Esophagus muscularis mucosa (tissue), 4 donors: ENCODE results near the gene ANKLE2. TPM values are rescaled to one million over a fixed set of nuclear protein-coding genes. Genes with fewer than 3 reads are reported as not detected.

ENCODE experiments used
- DNase-seq: peaks from one replicate; pipeline ENCODE4 v3.0.0-alpha.2; 2017; ENCODE audit errors: extremely low spot score
- H3K27ac ChIP-seq, 4 donors: fragments of 200-600 bp; sonication (generic); replicated peaks in 1 of 4; 1 replicate in 3 of 4; 2 replicates in 1 of 4; pipeline ENCODE4 v1.5.1; 2016 to 2019; ENCODE audit warnings: mild to moderate bottlenecking in 1 of 4
- H3K27me3 ChIP-seq, 4 donors: fragments of 200-600 bp; sonication (generic); one replicate each; pipeline versions ENCODE4 v1.5.1 to v1.6.0; 2016 to 2019
- H3K36me3 ChIP-seq, 4 donors: fragments of 200-600 bp; sonication (generic); one replicate each; pipeline ENCODE4 v1.5.1; 2016 to 2019
- H3K4me1 ChIP-seq, 4 donors: fragments of 200-600 bp; sonication (generic); one replicate each; pipeline ENCODE4 v1.5.1; 2016 to 2019
- H3K4me3 ChIP-seq, 4 donors: fragments of 200-600 bp; sonication (generic); 1 replicate in 2 of 4; 2 replicates in 2 of 4; pipeline ENCODE4 v1.5.1; 2016 to 2019; ENCODE audit warnings: mild to moderate bottlenecking in 4 of 4, moderate library complexity in 1 of 4
- H3K9me3 ChIP-seq, 4 donors: fragments of 200-600 bp; sonication (generic); 1 replicate in 3 of 4; 2 replicates in 1 of 4; pipeline ENCODE4 v1.5.1; 2016 to 2019
- EP300 ChIP-seq: sonication (generic); formaldehyde crosslinking; IDR thresholded peaks from one replicate; pipeline ENCODE4 v1.6.1; 2017; ENCODE audit warnings: antibody characterized with exemption
- POLR2A ChIP-seq: fragments of 450-650 bp; IDR thresholded peaks from one replicate; pipeline ENCODE4 v1.6.1; 2017; ENCODE audit warnings: antibody characterized with exemption, moderate library complexity, mild to moderate bottlenecking, low read depth
- POLR2AphosphoS5 ChIP-seq, 2 donors: sonication (generic); formaldehyde crosslinking; IDR thresholded peaks; one replicate each; pipeline ENCODE4 v1.6.1; 2017; ENCODE audit warnings: antibody characterized with exemption in 2 of 2
- WGBS: methylation state at CpG from one replicate; pipeline ENCODE4 v1.1.5; 2018; 5-methylcytosine and 5-hydroxymethylcytosine counted together
- intact Hi-C: fragments of 100-400 bp; cut with DNase I; formaldehyde crosslinking; loops from one replicate; pipeline ENCODE4 v1.15.1; 2023
- small RNA-seq, 3 donors: library from RNA; depleted of rRNA; stranded (forward); fragments of <200 nt; gene quantifications; one replicate each; pipeline ENCODE3, GENCODE V24; 2016
- total RNA-seq, 4 donors: library from RNA; depleted of rRNA; stranded (reverse); fragments of >200 nt; gene quantifications; one replicate each; pipeline versions ENCODE4 v1.1.0 to v1.2.1, GENCODE V29; 2016
- TF ChIP-seq, protein P1 (sequence below), 3 experiments: fragments of 200-600 bp in 2 of 3; fragments of 450-650 bp in 1 of 3; sonication (generic) in 2 of 3; IDR thresholded peaks; one replicate each; pipeline ENCODE4 v1.5.1; 2017 to 2019; ENCODE audit warnings: antibody characterized with exemption in 3 of 3, mild to moderate bottlenecking in 2 of 3, moderate library complexity in 1 of 3

The ANKLE2 gene
- total RNA-seq, 4 donors from 2014 or later: 40.2 to 47.2 (median 45.4) TPM

GRCh38 chr12:132685400-132685799 lies 76.2 kb downstream of the ANKLE2 start:
- Histone ChIP-seq H3K36me3 (peaks cover 0 to under 1% (median 0%) of the 10 kb centered on the region in 4 donors), H3K4me1 (peaks cover 9 to 27% (median 24%) of the 10 kb centered on the region in 4 donors), H3K4me3 (no peak overlapping the region), H3K9me3 (no peaks in the 10 kb centered on the region), H3K27me3 (no peaks in the 10 kb centered on the region), H3K27ac (no peak overlapping the region)
- DNase-seq: no peak
- 75% methylated on average over 5 of the region's 5 CpGs for WGBS
- intact Hi-C loops: no loop called here
- TF ChIP-seq EP300: no peak
- TF ChIP-seq, protein P1, sequence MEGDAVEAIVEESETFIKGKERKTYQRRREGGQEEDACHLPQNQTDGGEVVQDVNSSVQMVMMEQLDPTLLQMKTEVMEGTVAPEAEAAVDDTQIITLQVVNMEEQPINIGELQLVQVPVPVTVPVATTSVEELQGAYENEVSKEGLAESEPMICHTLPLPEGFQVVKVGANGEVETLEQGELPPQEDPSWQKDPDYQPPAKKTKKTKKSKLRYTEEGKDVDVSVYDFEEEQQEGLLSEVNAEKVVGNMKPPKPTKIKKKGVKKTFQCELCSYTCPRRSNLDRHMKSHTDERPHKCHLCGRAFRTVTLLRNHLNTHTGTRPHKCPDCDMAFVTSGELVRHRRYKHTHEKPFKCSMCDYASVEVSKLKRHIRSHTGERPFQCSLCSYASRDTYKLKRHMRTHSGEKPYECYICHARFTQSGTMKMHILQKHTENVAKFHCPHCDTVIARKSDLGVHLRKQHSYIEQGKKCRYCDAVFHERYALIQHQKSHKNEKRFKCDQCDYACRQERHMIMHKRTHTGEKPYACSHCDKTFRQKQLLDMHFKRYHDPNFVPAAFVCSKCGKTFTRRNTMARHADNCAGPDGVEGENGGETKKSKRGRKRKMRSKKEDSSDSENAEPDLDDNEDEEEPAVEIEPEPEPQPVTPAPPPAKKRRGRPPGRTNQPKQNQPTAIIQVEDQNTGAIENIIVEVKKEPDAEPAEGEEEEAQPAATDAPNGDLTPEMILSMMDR (IDR thresholded peaks at IDR 0.05): no peak
- no peak for TF ChIP-seq POLR2A
- TF ChIP-seq POLR2AphosphoS5 (IDR thresholded peaks at IDR 0.05): no peak

DNA sequence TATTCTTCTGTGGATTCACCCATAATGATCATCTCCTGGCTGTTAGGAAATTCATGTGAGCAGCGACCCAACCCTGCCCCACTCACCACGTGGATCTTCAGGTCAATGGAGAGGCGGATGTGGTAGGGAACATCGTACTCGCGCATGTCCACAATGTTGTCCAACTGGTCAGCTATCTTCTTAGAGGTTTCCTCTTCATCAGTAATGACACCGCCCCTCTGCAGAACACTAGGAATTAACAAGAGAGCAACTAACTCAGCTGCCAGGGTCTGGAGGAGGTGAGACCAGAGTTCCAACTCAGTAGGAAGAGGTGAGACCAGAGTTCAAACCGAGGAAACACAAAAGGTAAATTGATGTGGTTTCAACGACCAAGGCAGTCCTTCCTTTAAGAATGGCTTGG lies 84.1 kb downstream of the ANKLE2 start:
- WGBS: 95% methylated on average over 9 of the region's 9 CpGs
- H3K36me3 ChIP-seq: peaks cover 33 to 77% (median 57%) of the 10 kb centered on the region in 4 donors

DNA sequence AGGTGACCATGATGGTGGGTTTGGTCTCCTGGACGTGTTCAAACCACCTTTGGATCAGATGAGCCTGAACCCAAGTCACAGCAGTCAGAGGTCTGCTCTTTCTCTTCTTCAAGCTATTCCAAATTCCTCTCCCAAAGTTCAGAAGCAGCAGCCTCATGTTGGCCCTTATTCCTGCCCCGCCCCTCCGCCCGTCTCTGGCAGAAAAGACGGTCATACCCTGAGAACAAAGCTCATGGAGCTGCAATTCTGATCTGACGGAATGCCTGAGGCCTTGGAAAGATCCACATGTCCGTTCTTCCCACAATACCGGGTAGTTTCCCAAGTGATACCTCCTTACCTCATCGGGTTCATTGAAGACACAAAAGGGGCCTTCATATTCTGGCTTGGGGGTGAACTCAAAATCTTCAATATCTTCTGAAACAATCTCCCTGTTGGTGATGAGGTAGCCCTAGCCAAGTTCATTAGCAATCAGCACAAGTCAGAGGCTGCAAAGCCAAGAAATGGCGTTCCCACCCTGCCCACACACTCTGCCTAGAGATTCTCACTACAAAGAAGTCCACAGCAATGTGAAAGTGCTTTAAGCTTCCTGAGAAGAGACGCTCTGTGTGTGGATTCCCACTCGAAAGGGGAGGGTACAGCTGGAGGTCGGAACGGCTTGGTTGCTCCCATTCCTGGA lies 85.7 kb downstream of the ANKLE2 start:
- WGBS: 92% methylated on average over 14 of the region's 14 CpGs
- H3K36me3 ChIP-seq: peaks cover 45 to 93% (median 67%) of the 10 kb centered on the region in 4 donors
- intact Hi-C loops: no loop called here
- H3K27me3 ChIP-seq: no peaks in the 10 kb centered on the region
- H3K9me3 ChIP-seq: no peaks in the 10 kb centered on the region
- H3K27ac ChIP-seq: no peak overlapping the region
- no peak for DNase-seq
- no peak overlapping the region for H3K4me3 ChIP-seq
- H3K4me1 ChIP-seq: no peaks in the 10 kb centered on the region
- TF ChIP-seq EP300 (no peak), POLR2A (no peak), POLR2AphosphoS5 (IDR thresholded peaks at IDR 0.05) (no peak)
- TF ChIP-seq, protein P1 (IDR thresholded peaks at IDR 0.05): no peak

More for the DNA sequence above, 84.1 kb downstream of the ANKLE2 start:
- TF ChIP-seq EP300 (no peak), POLR2AphosphoS5 (IDR thresholded peaks at IDR 0.05) (no peak), POLR2A (no peak)
- TF ChIP-seq, protein P1 (IDR thresholded peaks at IDR 0.05): no peak
- Histone ChIP-seq H3K27me3 (no peaks in the 10 kb centered on the region), H3K27ac (no peak overlapping the region), H3K4me1 (no peaks in the 10 kb centered on the region), H3K4me3 (no peak overlapping the region), H3K9me3 (no peaks in the 10 kb centered on the region)
- no peak for DNase-seq
- intact Hi-C loops: no loop called here

Small RNA genes lying within 50 kb of the gene (small RNA-seq; reads per million reads assigned to genes)
- 0 reads per million in 3 donors for gene RNA5SP379

Other genes with a start within 250 kb of the ANKLE2 start
- gene LRCOL1, start 151.2 kb downstream of the ANKLE2 start, total RNA-seq: not detected
- 1 to 10 TPM; 1.7 to 4.1 (median 3.7) TPM for gene P2RX2, start 143.1 kb downstream of the ANKLE2 start, total RNA-seq
- gene POLE, start 74.5 kb downstream of the ANKLE2 start, total RNA-seq: 10 to 100 TPM; 17.2 to 32.4 (median 24.8) TPM
- 10 to 100 TPM; 39.7 to 68.4 (median 55.8) TPM for gene PXMP2, start 74.2 kb downstream of the ANKLE2 start, total RNA-seq
- gene PGAM5, start 51.0 kb downstream of the ANKLE2 start, total RNA-seq: 10 to 100 TPM; 19.9 to 37.0 (median 26.9) TPM
- gene GOLGA3, start 67.0 kb upstream of the ANKLE2 start, total RNA-seq: 100 to 1,000 TPM in 2 of 4 donors, 10 to 100 TPM in 2; 72.3 to 123 (median 93.4) TPM
- 10 to 100 TPM; 35.7 to 41.7 (median 40.0) TPM for gene CHFR, start 125.8 kb upstream of the ANKLE2 start, total RNA-seq
- gene ZNF605, start 194.5 kb upstream of the ANKLE2 start, total RNA-seq: 1 to 10 TPM; 5.5 to 9.0 (median 6.1) TPM
- gene ZNF26, start 224.5 kb upstream of the ANKLE2 start, total RNA-seq: 10 to 100 TPM in 2 of 4 donors, 1 to 10 TPM in 2; 9.6 to 15.8 (median 10.9) TPM